Mesendoderm (in vitro differentiated cells): Measurements from ENCODE around the gene BAD.

ENCODE experiments used
- DNase-seq: peaks from one replicate; pipeline ENCODE4 v3.0.0; 2013
- H2AK5ac ChIP-seq: 2 replicates; pipeline ENCODE4 v1.6.1; 2013; ENCODE audit warnings: low read length, inconsistent platforms
- H2BK120ac ChIP-seq: 2 replicates; pipeline ENCODE4 v1.6.1; 2013; ENCODE audit warnings: low read depth, mild to moderate bottlenecking, low read length, moderate library complexity, mixed read lengths
- H2BK15ac ChIP-seq: replicated peaks from 2 replicates; pipeline ENCODE4 v1.6.1; 2013; ENCODE audit warnings: low read depth, mild to moderate bottlenecking, moderate library complexity
- H2BK5ac ChIP-seq: 2 replicates; pipeline ENCODE4 v1.6.1; 2013; ENCODE audit warnings: low read length, inconsistent platforms
- H3K18ac ChIP-seq: 2 replicates; pipeline ENCODE4 v1.6.1; 2013; ENCODE audit warnings: mild to moderate bottlenecking, low read length, mixed read lengths
- H3K23ac ChIP-seq: one replicate; pipeline ENCODE4 v1.6.1; 2013; ENCODE audit warnings: low read length
- H3K27ac ChIP-seq: 2 replicates; pipeline ENCODE4 v1.5.1; 2013; ENCODE audit warnings: low read depth, mild to moderate bottlenecking, inconsistent platforms, low read length, moderate library complexity
- H3K27me3 ChIP-seq: 2 replicates; pipeline ENCODE4 v1.6.1; 2013; ENCODE audit warnings: low read length, control low read depth, mild to moderate bottlenecking, inconsistent platforms; ENCODE audit not compliant: insufficient read depth, poor library complexity
- H3K36me3 ChIP-seq: 2 replicates; pipeline ENCODE4 v1.6.1; 2013; ENCODE audit warnings: low read length, inconsistent platforms; ENCODE audit not compliant: control insufficient read depth, insufficient read depth
- H3K4ac ChIP-seq: one replicate; pipeline ENCODE4 v1.6.1; 2013; ENCODE audit warnings: low read depth, mild to moderate bottlenecking, low read length, moderate library complexity
- H3K4me1 ChIP-seq: 2 replicates; pipeline ENCODE4 v1.6.1; 2013; ENCODE audit warnings: low read depth, low read length, inconsistent platforms; ENCODE audit not compliant: control insufficient read depth
- H3K4me2 ChIP-seq: 2 replicates; pipeline ENCODE4 v1.6.1; 2013; ENCODE audit warnings: low read length
- H3K4me3 ChIP-seq: 2 replicates; pipeline ENCODE4 v1.5.1; 2013; ENCODE audit warnings: mild to moderate bottlenecking, low read length
- H3K56ac ChIP-seq: one replicate; pipeline ENCODE4 v1.6.1; 2013; ENCODE audit warnings: low read length
- H3K79me1 ChIP-seq: 2 replicates; pipeline ENCODE4 v1.6.1; 2013; ENCODE audit warnings: low read length, inconsistent platforms
- H3K79me2 ChIP-seq: 2 replicates; pipeline ENCODE4 v1.6.1; 2013; ENCODE audit warnings: mild to moderate bottlenecking, low read length; ENCODE audit not compliant: control insufficient read depth, insufficient read depth
- H3K9ac ChIP-seq: 2 replicates; pipeline ENCODE4 v1.6.1; 2013; ENCODE audit warnings: low read length, inconsistent platforms
- H4K5ac ChIP-seq: one replicate; pipeline ENCODE4 v1.6.1; 2013; ENCODE audit warnings: low read length
- H4K8ac ChIP-seq: one replicate; pipeline ENCODE4 v1.6.1; 2013; ENCODE audit warnings: low read depth, mild to moderate bottlenecking, control low read depth, low read length, moderate library complexity
- WGBS: extraction: QIAGEN DNeasy Blood & Tissue Kit; methylation state at CpG from one replicate; pipeline ENCODE4 v1.1.7; 2013; ENCODE audit warnings: low lambda C conversion rate, missing lambda C conversion rate; ENCODE audit not compliant: insufficient coverage; ENCODE audit errors: extremely low coverage; 5-methylcytosine and 5-hydroxymethylcytosine counted together

BAD gene

DNA sequence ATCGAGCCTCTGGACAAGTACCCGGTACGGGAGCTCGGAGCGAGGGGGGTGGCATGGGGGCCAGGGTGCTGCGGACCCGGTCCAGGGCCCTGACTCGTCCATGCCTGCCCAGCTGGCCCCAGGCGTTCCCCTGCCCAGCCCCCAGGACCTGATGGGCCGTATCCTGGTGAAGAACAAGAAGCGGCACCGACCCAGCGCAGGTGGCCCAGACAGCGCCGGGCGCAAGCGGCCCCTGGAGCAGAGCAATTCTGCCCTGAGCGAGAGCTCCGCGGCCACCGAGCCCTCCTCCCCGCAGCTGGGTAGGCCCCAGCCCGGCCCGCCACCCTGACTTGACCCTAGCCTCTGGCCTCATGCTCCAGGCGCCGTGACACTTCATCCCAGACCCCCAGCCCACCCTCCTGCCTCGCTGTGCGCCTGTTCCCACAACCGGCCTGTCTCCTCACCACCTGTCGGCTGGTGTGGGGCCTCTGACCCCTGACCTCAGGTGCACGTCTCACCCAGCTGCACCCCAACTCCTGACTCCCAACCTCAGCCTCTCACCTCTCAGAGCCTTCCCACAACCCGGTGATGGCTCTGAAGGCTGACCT lies 25.4 kb downstream of the BAD start:
- Histone ChIP-seq H3K23ac (no peak overlapping the region), H2BK5ac (no peak overlapping the region), H4K5ac (no peak overlapping the region), H3K4me2 (no peak overlapping the region), H3K18ac (no peak overlapping the region), H3K79me2 (no peaks in the 10 kb centered on the region), H3K27ac (no peak overlapping the region), H2BK15ac (no peak overlapping the region), H3K4me1 (no peaks in the 10 kb centered on the region), H2BK120ac (no peak overlapping the region), H3K36me3 (peaks cover 17% of the 10 kb centered on the region), H3K4me3 (no peak overlapping the region), H3K56ac (no peak overlapping the region), H2AK5ac (no peak overlapping the region), H3K79me1 (peaks cover 3% of the 10 kb centered on the region), H3K9ac (no peak overlapping the region), H3K4ac (no peak overlapping the region), H3K27me3 (no peaks in the 10 kb centered on the region), H4K8ac (no peak overlapping the region)
- no peak for DNase-seq
- no CpG with 5 or more reads among the region's 32 CpGs for WGBS

DNA sequence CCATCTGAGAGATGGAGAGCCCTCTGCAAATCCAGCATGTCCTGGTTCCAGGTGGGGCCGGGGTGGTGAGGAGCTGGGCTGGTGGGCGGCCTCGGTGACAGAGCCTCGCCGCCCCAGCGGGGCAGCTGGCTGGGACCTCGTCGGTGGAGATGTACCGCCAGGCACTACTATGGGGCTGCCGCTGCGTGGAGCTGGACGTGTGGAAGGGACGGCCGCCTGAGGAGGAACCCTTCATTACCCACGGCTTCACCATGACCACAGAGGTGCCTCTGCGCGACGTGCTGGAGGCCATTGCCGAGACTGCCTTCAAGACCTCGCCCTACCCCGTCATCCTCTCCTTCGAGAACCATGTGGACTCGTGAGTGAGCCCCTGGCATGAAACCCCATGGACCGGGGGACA lies 26.1 kb downstream of the BAD start:
- Histone ChIP-seq H3K4ac (no peak overlapping the region), H2BK5ac (no peak overlapping the region), H3K4me1 (no peaks in the 10 kb centered on the region), H2BK120ac (no peak overlapping the region), H3K56ac (no peak overlapping the region), H3K4me3 (no peak overlapping the region), H2AK5ac (no peak overlapping the region), H3K23ac (no peak overlapping the region), H3K79me2 (peaks cover under 1% of the 10 kb centered on the region), H4K5ac (no peak overlapping the region), H3K27ac (no peak overlapping the region), H3K4me2 (no peak overlapping the region), H3K9ac (no peak overlapping the region), H3K79me1 (peaks cover 5% of the 10 kb centered on the region), H3K36me3 (peaks cover 14% of the 10 kb centered on the region), H3K18ac (no peak overlapping the region), H4K8ac (no peak overlapping the region), H3K27me3 (no peaks in the 10 kb centered on the region), H2BK15ac (no peak overlapping the region)
- no CpG with 5 or more reads among the region's 24 CpGs for WGBS
- DNase-seq, result no peak

DNA sequence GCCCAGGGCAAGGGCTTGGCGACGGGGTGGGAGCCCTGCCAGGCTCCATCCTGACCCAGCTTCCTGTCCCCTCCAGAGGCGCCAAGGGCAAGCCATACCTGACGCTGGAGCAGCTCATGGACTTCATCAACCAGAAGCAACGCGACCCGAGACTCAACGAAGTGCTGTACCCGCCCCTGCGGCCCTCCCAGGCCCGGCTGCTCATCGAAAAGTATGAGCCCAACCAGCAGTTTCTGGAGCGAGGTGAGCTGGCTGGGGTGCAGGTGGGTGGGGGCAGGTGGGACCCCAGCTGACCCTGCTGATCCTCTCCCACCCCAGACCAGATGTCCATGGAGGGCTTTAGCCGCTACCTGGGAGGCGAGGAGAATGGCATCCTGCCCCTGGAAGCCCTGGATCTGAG lies 28.2 kb downstream of the BAD start:
- Histone ChIP-seq H3K79me1 (peaks cover 13% of the 10 kb centered on the region), H3K27me3 (no peaks in the 10 kb centered on the region), H2AK5ac (no peak overlapping the region), H3K4me1 (no peaks in the 10 kb centered on the region), H3K36me3 (peaks cover 11% of the 10 kb centered on the region), H4K5ac (no peak overlapping the region), H3K4me3 (no peak overlapping the region), H3K27ac (no peak overlapping the region), H2BK5ac (no peak overlapping the region), H2BK120ac (no peak overlapping the region), H4K8ac (no peak overlapping the region), H2BK15ac (no peak overlapping the region), H3K9ac (no peak overlapping the region), H3K23ac (no peak overlapping the region), H3K18ac (no peak overlapping the region), H3K4ac (no peak overlapping the region), H3K79me2 (peaks cover 12% of the 10 kb centered on the region), H3K56ac (no peak overlapping the region), H3K4me2 (no peak overlapping the region)
- no peak for DNase-seq
- no CpG with 5 or more reads among the region's 15 CpGs for WGBS

DNA sequence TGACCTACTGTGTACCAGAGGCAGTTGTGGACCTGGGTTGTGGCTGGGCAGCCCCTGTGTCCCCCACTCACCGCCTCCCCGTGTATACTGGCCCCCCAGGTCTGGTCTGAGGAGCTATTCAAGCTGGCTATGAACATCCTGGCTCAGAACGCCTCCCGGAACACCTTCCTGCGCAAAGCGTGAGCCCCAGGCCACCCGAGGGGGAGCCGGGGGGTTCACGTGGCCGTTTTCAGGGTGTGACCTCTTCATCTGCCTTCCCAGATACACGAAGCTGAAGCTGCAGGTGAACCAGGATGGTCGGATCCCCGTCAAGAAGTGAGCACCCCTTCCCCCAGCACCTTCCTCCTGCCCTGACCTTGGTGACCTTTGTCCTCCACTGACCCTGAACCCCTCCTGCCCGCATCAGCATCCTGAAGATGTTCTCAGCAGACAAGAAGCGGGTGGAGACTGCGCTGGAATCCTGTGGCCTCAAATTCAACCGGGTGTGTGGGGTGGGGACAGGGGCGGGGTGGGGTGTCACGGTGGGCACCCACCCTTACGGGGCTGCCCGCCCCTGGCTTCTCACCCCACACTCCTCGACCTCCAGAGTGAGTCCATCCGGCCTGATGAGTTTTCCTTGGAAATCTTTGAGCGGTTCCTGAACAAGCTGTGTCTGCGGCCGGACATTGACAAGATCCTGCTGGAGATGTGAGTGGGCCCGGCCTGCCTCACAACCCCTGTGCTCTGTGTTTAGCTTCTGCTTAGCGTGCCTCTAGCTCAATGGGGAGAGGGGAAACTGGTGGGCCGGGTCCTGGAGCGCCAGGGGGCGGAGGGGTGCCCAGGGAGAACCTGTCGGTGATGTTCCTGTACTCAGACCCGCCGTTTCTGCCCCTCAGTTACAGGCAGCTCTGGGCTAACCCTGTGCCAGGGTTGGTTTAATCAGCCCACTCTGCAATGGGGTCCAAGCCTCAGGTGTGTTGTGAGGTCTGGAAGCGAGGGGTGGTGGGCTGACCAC lies 29.0 kb downstream of the BAD start:
- Histone ChIP-seq H3K9ac (no peak overlapping the region), H3K4me2 (no peak overlapping the region), H2BK120ac (no peak overlapping the region), H2AK5ac (no peak overlapping the region), H3K18ac (no peak overlapping the region), H4K8ac (no peak overlapping the region), H3K27ac (no peak overlapping the region), H2BK5ac (no peak overlapping the region), H3K79me1 (peaks cover 13% of the 10 kb centered on the region), H3K23ac (no peak overlapping the region), H2BK15ac (no peak overlapping the region), H3K27me3 (no peaks in the 10 kb centered on the region), H4K5ac (no peak overlapping the region), H3K4me1 (no peaks in the 10 kb centered on the region), H3K4ac (no peak overlapping the region), H3K4me3 (no peak overlapping the region), H3K36me3 (peaks cover 8% of the 10 kb centered on the region), H3K79me2 (peaks cover 12% of the 10 kb centered on the region), H3K56ac (no peak overlapping the region)
- no CpG with 5 or more reads among the region's 35 CpGs for WGBS
- DNase-seq, result no peak

DNA sequence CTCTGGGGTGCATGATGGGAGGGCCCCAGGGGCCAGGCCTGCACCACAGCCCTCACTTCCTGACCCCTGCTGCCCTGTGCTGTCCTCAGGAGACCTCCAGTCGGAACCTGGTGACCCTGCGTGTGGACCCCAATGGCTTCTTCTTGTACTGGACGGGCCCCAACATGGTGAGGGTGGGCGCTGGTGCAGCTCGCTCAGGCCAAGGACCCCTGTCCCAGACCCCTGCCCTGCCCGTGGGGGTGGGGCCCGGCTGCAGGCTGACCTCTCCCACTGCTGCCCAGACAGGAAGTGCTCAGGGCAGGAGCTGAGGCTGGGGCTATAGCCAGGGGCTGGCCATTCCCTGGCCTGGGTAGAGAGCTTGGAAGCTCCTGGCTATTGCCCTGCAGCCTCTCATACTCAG lies 30.1 kb downstream of the BAD start:
- no CpG with 5 or more reads among the region's 7 CpGs for WGBS
- Histone ChIP-seq H3K36me3 (peaks cover 8% of the 10 kb centered on the region), H4K8ac (no peak overlapping the region), H3K79me2 (peaks cover 12% of the 10 kb centered on the region), H3K9ac (no peak overlapping the region), H2BK120ac (no peak overlapping the region), H3K4ac (no peak overlapping the region), H3K18ac (no peak overlapping the region), H4K5ac (no peak overlapping the region), H2BK15ac (no peak overlapping the region), H3K4me1 (peaks cover 3% of the 10 kb centered on the region), H3K23ac (no peak overlapping the region), H3K4me3 (no peak overlapping the region), H3K27me3 (no peaks in the 10 kb centered on the region), H3K79me1 (peaks cover 13% of the 10 kb centered on the region), H3K27ac (no peak overlapping the region), H3K56ac (no peak overlapping the region), H3K4me2 (no peak overlapping the region), H2BK5ac (no peak overlapping the region), H2AK5ac (no peak overlapping the region)
- DNase-seq, result no peak
